HG03342 (cell line): ENCODE results near the gene STX17.

Source experiments
- ATAC-seq: cut with Tn5 transposase; IDR thresholded peaks from one replicate; pipeline ENCODE4 v1.9.1; 2021; ENCODE audit warnings: mild to moderate bottlenecking, moderate library complexity; ENCODE audit not compliant: unreplicated experiment

STX17 gene

DNA sequence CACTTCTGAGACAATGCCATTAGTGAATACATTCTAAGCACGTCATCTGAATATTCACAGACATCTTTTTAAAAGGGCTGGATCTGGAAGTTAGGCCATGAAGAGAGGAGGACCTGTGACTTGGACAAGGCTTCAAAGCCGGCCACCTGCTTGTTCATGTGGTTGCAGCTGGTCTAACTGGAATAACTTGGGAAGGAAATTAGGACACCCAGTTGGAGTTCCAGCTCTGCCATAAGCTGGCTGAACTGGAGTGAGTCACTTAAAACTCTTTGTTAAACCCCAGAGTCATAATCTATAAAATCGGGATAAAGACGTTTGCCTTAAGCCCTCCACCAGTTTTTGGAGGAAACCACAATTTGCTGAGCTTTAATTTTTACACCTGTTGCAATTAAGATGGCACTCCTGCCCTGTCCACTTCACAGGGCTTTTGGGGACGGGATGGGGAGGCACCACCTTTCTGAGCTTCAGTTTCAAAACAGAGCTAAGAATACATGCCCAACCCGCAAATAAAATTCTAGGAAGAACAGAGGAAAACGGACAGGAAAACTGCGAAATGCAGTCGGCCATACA lies 536 bp upstream of the STX17 start:
- no peak for ATAC-seq

DNA sequence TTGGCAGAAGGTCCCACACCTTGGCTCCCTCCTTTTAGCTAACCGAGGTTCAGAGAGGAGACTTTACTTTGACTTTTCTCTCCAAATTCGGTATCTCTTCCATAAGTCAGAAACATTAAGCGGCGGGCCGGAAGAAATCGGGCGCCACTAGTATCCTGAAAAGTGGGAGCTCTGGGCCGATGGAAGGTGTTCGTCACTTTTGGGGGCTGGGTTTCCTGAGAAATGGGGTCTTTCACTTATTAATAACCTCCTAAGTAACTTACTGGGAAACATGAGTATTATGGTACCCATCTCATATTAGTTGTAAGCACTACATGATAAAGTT lies 716 bp downstream of the STX17 start:
- ATAC-seq = no peak

DNA sequence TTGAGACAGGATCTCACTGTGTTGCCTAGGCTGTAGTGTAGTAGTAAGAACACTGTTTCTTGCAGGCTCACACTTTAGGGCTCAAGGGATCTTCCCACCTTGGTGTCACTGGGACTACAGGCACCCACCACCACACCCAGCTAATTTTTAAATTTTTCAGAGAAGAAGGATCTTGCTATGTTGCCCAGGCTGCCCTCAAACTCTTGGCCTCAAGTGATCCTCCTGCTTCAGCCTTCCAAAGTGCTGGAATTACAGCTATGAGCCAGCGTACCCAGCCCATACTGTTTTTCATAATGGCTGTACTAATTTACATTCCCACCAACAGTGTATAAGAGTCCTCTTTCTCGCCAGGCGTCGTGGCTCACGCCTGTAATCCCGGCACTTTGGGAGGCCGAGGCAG lies 5.1 kb downstream of the STX17 start:
- ATAC-seq = no peak

DNA sequence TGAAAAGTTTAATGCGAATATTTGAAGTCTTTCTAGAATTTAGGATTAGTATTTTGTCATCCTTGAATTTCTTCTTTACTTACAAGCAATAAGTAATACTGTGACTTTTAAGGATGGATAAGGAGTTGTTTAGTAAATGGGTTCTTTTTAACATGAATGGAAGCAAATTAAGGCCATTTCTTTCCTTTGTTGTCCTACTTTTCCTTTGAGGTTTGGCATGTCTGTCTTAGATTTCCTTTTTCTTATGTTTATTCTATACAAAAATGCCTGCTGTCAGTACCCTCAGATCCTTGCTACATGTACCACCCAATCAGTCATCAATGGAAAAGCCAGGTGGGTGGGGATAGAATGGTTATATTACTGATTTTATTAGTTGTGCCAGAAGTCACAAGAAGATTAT lies 10.2 kb downstream of the STX17 start:
- no peak for ATAC-seq

DNA sequence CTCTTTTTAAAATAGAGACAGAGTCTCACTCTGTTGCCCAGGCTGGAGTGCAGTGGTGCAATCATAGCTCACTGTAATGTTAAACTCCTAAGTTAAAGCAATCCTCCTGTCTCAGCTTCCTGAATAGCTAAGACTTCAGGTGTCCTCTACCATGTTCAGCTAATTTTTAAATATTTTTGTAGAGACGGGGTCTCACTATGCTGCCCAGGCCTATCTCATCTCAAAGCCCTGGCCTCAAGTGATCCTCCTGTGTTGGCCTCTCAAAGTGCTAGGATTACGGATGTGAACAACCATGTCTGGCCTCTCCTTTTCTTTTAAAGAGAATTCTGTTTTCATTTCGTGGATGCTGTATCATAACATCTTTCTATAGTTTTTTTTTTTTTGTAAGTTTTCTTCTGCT lies 11.7 kb downstream of the STX17 start:
- no peak for ATAC-seq

DNA sequence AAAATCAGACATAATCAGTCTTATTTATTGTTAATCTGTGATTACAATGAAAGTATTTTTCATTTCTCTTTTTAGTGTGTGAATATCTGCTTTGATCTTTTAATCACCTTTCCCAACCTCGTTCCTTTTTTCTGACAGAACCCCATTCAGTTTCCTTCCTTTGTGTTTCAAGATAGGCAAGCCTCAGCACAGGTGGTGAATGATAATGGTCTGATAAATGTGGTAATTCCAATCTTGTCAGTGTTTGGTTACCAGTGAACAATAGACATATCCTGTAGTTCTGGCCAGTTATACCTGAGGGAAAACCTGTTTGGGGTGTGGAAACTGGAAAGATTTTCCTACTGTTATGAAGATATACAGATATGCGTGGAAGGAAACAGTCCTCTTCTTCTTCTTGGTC lies 13.5 kb downstream of the STX17 start:
- ATAC-seq = no peak

DNA sequence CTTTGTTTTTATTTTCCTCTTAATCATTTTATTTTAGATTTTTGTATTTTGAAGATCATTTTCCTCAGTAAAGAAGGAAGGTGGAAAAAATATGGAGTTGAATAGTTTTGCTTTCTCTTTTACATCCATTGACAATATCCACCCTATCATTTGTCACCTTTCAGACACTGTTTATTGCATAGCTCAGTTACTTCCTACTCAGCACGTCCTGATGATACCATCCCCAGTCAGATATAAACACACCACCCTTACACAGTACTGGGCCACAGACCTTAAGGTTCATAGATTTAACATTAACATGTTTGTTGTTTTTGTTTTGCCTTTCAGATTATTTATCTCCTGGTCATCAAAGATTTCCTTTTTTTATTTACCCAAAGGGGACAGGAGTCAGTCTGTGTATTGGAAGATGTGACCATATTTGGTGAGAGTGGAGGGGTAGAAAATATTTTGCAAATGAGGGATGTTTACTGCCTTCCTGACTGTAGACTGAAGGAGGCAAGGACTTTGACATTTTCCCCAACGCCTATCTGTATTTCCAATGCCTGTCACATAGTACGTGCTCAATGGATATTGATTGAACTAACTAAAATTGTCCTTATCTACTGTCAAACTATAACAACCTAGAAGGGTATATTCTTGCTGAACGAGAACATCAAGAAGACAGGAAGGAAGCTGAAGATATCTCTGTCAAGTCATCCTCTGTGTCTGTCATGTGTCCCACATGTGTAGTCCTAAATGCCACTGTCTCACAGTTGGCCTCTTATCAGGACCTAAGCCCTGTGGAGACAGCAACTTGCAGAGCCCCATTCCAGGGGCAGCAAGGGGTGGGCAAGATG lies 15.6 kb downstream of the STX17 start:
- no peak for ATAC-seq

DNA sequence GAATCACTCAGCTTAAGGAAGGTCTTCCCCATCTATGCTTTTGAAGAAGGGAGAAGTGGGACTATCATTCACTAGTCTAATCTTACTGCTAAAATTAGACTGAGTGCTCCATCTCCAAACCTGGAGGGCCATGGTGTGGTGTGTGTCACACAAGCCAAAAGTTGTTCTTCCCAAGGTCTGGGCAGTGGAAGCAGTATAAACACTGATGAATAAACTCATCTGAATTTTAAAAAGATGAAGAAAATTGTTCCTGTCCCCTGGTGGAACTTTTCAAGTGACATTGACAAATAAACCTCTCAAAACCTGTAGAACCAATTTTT lies 16.2 kb downstream of the STX17 start:
- ATAC-seq = no peak

DNA sequence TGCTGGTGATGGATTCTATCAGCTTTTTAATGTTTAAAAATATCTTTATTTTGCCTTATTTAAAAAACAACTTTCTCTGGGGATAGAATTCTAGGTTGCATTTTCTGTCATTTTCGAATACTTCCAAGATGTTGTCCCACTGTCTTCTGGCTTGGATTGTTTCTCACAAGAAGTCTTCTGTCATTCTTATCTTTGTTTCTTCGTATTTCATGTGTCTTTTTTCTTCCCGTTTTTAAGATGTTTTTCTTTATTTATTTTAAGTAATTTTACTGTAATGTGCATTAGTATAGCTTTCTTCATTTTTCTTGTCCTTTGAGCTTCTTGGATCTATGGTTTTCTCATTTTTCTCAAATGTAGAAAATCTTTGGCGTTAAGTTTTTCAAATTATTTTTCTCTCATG lies 19.1 kb downstream of the STX17 start:
- ATAC-seq = no peak

DNA sequence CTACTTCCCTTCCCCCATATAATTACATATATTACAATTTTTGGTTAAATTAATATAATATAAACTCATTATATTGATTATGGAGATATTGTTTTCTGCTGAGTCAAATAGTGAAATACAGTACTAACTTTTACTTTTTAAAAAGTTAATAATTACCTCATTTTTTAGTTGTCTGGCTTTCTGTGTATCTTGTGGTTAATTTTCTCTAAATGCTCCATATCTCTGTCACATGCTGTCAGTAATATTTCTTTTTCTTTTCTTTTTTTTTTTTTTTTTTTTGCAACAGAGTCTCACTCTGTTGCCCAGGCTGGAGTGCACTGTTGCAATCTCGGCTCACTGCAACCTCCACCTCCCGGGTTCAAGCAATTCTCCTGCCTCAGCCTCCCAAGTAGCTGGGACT lies 23.2 kb downstream of the STX17 start:
- ATAC-seq = no peak

DNA sequence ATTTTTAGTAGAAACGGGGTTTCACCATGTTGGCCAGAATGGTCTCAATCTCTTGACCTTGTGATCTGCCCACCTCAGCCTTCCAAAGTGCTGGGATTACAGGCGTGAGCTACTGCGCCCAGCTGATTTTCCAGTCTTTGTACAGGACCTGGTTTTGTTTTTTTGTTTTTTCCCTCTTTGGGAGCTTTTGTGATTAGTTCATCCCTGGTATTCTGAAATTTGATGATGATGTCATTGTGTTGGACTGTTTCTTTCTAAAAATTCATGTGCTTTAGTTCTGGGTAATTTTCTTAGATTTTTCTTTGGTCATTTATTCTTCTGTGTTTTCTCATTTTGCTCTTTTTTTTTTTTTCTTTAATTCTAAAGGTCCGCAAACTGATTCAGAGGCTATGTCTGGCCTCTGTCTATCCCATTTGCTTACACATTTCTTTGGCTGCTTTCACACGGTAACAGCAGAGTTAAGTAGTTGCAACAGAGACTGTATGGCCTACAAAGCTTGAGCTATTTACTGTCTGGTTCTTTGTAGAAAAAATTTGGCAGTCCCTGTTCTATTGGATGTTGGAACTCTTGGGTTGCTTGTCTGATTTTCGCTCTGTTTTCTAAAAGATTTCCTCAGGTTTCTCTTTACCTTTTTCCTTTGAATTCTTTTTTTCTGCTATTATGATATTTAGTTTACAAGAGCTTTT lies 24.8 kb downstream of the STX17 start:
- ATAC-seq = no peak

DNA sequence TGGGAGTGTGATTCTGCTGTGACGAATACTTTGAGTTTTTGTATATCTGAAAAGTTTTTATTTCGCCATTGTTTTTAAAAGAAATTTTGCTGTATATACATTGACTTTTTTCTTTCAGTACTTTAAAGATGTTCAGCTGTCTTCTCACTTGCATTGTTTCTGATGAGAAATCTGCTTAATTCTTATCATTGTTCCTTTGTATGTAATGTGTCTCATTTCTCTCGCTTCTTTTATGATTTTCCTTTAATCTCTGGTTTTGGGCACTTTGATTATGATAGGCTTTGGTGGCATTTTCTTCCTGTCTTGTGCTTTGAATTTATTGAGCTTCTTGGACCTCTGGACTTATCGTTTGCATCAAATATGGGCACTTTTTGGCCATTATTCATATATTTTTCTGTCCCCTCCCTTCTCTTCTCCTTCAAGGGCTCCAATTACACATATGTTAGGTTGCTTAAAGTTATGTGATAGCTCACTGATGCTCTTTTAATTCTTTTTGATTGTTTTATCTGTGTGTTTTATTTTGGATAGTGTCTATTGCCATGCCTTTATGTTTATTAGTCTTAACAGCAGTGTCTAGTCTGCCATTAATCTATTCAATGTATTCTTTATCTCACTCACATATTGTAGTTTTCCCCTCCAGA lies 30.6 kb downstream of the STX17 start:
- no peak for ATAC-seq

DNA sequence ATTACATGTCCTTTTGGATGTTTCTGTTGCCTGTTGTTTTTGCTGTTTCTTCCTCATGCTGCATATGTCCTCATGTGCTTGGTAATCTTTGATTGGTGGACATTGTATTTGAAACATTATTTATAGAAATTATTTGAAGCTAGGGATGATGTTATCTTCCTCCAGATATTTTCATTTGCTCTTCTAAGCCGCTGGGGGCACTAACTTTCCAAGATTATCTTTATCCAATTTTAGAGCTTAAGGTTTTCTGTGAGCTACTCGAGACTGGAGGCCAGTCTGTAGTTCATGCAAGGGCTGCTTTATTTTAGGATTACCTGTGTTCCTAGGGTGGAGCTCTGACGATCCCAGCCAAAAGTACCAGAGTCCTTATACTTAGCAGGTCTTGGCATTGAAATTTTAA lies 40.9 kb downstream of the STX17 start:
- no peak for ATAC-seq

DNA sequence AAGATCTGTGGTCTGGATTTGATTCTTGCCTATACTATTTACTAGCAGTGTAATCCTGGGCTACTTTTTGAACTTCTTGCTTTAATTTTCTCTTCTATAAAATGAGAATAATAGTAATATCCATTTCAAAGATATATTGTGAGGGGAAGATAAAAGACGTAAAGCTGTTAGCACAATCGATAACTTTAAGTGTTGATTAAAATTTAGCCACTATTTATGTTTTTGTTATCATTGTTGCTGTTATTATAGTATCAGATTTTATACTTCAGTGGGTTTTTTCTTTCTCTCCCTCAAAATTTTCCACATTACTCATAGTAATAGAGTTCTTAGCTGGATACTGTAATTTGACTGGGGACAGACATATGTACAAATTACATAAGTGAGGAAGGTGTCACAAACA lies 42.0 kb downstream of the STX17 start:
- ATAC-seq = no peak

DNA sequence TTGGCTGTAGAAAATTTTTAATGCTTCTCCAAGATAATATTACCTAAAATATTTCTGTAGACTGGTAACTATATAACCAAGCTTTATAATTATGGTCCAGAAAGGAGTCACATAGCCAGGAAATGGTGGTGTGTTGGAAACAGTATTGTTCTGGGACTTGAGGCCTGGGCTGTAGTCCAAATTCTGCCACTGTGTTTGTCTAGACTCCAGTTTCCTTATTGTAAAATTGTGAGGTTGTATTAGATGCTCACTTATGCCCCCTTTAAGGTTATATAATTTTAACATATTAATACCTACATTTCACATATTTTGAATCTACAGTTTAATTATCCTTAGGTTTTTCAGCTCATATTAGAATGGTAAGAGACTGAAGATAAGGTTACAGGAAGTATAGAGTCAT lies 42.4 kb downstream of the STX17 start:
- no peak for ATAC-seq

DNA sequence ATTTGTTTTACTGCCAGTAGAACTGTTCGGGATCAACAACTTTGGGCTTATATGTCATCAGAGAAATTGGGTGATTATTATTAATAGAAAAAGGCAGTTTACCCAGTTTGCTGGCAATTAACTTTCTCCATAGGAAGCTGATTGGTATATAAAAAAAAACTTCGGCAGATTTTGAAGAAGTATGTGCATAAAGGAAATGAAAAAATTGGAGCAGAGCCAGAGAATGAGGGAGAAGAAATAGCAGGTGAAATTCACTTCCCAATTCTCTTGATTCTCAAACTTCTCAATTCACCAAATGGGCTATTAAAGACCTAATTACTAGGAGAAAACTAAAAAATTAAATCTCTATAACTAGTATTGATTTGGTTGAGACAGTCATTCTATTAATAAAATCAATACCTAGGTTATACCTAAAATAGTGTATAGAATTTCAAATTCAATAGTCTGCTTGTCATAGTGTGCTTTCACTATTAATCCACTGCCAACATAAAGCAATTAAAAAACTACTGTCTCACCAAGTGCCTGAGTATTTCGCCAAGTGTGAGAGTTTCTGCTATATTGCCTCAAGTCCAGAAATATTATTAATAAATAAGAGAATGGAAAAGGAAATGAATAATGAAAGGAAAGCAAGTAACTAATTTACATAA lies 47.5 kb downstream of the STX17 start:
- ATAC-seq = no peak

DNA sequence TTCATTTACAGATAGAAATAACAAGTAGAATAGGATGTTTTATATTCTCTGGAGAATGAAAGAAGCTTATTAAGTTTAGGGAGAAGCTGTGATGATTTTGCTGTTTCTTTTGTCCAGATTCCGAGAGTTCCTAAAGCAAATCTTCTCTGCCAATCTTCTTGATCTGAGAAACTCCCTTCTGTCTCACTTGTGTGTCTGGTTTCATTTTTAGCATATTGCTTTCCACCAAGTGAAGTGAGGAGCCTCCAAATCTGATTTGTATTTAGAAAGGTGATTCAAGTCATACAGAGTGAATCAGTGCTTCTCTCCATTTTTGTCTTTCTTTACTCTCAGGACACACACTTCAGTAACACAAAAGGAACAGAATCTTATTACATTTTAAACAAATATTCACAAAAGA lies 48.4 kb downstream of the STX17 start:
- ATAC-seq = no peak

DNA sequence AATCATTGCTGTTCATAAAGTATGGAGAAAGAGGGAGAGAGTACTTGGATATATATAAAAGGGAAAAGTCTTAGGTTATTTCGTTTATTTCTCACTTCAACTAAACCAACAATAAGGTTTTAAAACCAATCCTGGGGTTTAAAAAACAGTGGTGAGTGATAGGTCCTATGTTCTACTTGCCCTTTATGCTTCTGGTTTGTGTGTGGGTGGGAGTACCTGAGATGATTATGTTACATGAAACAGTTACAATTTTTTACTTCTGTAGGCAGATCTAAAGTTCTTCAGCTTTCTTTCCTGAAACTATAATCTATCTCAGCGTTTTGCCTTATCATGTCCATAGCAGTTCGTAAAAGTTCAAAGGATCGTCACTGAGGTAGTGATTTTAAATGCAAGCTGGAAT lies 49.2 kb downstream of the STX17 start:
- ATAC-seq = no peak

DNA sequence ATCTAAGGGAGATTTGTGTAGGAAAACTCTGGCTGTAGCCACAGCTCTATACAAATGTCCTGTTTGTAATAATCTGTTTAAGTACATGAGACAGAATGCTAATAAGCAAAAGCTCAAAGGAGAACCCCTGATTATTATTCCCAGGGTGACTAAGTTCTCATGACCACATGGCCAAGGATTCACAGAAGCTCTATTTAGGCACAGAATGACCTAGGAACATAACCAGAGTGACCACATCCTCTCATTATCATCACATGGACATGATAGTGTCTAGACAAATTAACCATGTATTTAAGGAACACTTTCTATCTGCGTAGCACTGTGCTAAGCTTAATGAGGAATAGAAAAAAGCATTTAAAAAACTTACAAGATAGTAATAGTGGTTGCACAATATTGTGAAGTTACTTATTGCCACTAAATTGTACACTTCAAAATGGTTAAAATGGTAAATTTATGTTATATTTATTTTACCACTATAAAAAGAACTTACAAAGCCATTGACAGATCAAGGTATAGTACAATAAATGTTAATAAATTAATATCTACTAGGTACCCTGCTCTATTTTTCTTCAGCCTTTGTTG lies 56.3 kb downstream of the STX17 start:
- no peak for ATAC-seq

DNA sequence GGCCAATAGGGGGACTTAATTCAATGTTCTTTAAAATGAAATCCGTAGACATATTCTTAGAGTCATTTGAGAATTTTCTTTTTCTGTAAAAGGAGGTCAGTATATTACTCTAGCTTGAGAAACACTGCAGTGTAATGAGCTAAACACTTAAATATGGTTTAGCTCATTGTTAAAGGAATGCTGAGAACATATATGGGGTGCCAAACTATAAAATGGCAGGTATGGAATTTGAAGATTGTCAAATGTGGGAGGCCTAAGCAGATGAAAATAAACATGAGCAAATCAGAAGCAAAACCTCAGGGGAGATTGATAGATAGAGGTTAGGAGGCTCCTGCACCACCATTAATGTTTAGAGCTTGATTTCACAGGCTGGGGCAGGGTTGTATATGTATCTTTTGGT lies 57.9 kb downstream of the STX17 start:
- no peak for ATAC-seq

DNA sequence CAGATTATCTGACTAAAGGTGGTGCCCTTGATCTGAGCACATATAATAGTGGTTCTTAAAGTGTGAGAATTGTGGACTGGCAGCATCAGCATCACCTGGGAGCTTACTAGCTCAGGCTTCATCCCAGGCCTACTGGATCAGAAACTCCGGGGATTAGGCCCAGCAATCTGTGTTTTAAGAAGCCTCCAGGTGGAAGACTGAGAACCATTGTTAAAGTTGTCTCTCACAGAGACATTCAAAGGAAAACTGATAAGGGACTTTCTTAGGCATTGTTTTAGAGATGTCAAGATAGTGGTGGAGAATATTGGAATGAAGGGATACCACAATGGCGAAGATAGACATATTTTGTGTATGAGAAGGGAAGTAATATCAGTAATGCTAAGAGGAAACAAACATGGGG lies 59.5 kb downstream of the STX17 start:
- no peak for ATAC-seq
